NCI-H774 (cell line): ENCODE measurements around the gene ISCU.

ENCODE experiments used
- DNase-seq: peaks from one replicate; lab custom pipeline; 2025; lab: John Stamatoyannopoulos, UW

ISCU gene

DNA sequence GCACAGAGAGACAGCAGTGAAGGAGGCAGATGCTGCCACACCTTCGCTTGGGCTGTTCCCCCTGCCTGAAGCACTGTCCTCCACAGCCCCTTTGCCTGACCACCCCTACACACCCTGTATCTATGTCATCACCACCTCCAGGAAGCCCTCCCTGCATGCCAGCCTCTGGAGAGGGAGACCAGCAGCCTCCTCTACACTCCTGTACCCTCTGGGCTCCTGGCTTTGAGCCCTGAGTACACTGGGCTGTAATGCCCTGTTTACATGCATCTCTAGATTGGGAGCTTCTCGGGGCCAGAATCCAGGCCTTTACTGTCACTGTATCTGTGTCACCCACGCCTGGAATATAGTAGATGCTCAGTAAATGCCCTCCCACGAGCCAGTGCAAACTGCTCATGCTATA is 41.3 kb downstream of the ISCU start:
- no peak for DNase-seq

- no peak for DNase-seq
Observed at GRCh38 chr12:108604208-108604941, 42.0 kb downstream of the ISCU start.

- no peak for DNase-seq
Observed at GRCh38 chr12:108605000-108605689, 42.7 kb downstream of the ISCU start.

GRCh38 chr12:108605690-108606406 is 43.5 kb downstream of the ISCU start:
- no peak for DNase-seq

DNA sequence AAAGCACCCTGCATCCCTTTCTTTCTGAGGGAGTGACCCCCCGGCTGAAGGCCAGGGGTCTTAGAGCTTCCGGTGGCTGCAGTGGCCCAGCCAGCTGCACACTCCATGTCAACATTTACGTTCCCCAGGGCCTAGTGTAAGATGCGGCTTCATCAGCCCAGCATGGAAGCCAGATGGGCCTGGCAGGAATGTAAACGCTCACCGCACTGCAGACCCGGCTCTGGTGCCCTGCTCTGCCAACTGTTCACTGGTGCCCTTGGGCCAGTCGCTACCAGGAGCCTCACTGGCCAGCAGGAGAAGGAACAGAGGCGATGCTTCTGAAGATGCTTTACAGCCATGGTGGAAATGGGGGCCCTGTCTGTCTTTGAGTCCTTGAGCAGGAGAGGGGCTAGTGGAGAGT is 44.1 kb downstream of the ISCU start:
- DNase-seq, result no peak

GRCh38 chr12:108607981-108608600 is 45.7 kb downstream of the ISCU start:
- DNase-seq, result no peak

DNA sequence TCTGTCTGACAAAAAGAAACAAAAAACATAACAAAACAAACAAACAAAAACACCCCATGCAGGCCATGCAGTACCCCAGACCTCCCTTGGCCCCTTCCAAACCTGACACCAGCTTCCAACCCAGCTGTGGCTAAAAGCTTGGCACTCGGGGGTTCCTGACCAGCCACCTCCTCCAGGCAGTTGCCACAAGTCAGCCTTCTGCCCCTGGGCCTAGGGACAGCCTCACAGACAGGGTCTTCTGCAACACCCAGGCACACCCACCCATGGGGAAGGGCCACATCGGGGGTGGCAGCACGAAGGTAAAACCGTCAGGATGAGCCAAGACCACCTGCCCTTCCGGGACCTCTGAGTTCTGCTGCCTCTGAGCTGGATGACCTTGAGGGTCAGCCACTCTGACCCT is 46.2 kb downstream of the ISCU start:
- no peak for DNase-seq

GRCh38 chr12:108609537-108610335 is 47.3 kb downstream of the ISCU start:
- no peak for DNase-seq

- no peak for DNase-seq
Observed at GRCh38 chr12:108610336-108610815, 48.0 kb downstream of the ISCU start.

DNA sequence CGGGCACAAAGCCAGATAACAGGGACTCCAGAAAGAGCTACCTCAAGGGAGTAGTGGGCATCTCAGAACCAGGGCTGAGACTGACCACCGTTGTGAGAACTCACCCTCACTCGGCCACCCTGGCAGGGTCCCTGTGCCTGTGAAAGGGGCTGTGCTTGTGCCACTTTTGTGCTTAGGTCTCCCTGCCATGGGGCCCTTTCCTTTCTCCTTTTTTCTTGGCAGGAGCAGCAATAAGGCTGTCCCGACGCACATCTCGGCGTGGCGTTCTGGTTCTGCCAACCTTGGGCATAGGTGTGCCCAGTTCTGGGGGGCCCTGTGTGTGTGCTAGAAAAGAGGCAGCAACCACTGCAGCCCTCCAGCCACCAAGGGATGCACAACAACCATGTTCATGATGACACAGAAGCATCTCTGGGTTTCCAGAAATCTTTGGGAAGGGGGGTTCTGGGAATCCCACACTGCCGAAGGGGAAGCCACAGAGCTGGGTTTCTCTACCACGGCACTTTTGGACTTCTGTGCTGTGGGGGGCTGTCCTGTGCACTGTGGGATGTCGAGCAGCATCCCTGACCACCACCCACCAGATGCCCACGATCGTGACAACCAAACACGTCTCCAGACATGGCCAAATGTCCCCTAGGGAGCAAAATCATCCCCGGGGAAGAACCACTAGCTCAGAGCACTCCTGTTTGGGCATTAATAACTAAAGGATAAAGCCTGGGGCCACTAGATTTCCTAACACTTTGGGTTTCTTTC is 48.6 kb downstream of the ISCU start:
- DNase-seq, result no peak

DNA sequence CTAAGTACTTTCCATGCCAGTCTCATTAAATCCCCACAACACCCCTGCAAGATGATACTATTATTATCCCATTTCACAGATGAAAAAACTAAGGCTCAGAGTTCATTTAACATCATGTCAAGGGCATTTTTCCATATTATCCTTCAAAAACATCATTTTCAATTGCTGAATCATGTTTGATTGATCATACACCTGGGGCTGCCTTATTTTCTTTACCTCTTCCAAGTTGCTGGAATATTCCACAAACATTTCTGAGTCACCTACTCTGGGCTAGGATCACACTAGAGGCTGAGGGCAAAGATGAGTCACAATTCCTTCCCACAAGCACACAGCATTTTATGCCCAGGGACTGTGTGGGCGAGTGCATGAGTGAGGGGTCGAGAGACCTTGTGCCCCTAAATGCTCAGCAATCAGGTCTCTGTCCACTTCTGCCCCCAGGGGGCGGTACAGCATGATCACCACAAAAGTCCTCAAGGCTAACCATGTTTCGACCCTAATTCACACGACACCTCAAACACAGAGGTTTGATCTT is 49.6 kb downstream of the ISCU start:
- DNase-seq, result no peak

GRCh38 chr12:108612788-108613282 is 50.4 kb downstream of the ISCU start:
- no peak for DNase-seq

GRCh38 chr12:108613548-108613947 is 51.2 kb downstream of the ISCU start:
- DNase-seq, result no peak

DNA sequence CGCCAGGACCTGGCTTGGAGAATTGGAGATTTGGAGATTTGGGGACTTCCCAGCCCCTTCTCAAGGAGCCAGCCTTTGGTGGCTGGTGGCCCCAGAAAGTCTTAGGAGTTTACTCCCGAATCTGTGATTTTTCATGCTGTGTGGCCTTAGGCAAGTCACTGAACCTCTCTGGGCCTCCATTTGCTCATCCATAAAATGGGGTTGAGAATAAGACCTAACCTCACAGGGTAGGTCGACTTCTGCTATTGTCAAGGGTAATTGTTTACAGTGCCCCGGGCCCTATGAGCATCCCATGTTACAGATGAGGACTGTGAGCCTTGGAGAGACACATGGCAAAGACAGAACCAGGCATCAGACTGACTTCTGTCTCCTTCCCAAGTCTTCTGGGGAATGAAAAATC is 51.6 kb downstream of the ISCU start:
- DNase-seq, result no peak

- no peak for DNase-seq
Observed at GRCh38 chr12:108614639-108615038, 52.2 kb downstream of the ISCU start.

- DNase-seq, result no peak
Observed at GRCh38 chr12:108615918-108616317, 53.5 kb downstream of the ISCU start.

GRCh38 chr12:108616359-108616758 is 54.0 kb downstream of the ISCU start:
- DNase-seq, result no peak

DNA sequence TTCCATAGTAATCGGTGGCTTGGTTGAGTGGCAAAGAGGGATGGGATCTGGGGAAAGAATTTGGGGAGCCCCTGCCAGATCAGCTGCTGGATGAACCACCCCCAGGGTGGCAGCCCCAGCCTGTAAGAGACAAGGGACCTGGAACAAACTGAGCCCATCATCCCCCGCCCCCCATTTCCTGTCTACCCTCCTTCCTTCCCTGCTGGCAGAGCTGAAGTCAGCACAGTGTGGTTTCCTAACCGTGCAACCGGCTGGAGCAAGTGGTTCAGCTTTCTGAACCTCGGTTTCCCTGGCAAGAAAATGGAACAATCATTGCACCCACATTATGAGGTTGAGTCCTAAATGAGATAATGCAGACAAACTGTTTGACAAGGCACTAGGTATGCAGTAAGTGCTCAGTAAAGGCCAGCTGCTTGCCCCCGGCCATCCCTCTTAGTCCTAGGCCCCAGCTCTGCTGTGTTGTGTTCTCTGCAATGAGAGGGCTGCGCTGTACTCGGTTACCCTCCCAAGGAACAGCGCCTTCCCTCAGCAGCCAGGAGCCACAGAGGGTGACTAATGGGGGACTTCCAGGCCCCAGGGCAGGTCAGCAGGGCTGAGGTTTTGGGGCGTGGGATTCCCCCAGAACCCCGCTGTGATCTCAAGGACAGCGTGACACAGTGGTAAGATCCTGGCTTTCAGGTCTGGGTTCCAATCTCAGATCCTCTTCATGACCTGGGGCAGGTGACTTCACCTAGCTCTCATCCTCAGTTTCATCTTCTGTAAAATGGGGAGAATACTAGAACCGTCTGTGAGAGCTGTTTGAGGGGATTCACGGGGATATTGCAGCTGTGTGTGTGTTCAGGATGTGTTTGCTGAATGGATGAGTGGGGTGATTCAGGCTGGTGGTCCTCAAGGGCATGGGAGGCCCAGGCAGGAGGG is 54.8 kb downstream of the ISCU start:
- DNase-seq, result no peak
